GM21576 (cell line): Measurements from ENCODE around the gene NPC1L1.
A peak's percentile ranks its signal among the peaks of the same experiment; 100 is the strongest.

ENCODE experiments used
- ATAC-seq: cut with Tn5 transposase; IDR thresholded peaks from one replicate; pipeline ENCODE4 v1.9.1; 2021; ENCODE audit warnings: mild to moderate bottlenecking, moderate library complexity; ENCODE audit not compliant: unreplicated experiment

The NPC1L1 gene

GRCh38 chr7:44541028-44541869, at the start of gene NPC1L1:
TSS of gene NPC1L1 (minus strand) at chr7:44541330. CDS start at chr7:44541259, 71 bp downstream.
- ATAC-seq, result no peak

- no peak for ATAC-seq
Measured at GRCh38 chr7:44590910-44591309, 49.8 kb upstream of the NPC1L1 start.

GRCh38 chr7:44587843-44588711, 46.9 kb upstream of the NPC1L1 start:
- ATAC-seq, result no peak

GRCh38 chr7:44583146-44583865, 42.2 kb upstream of the NPC1L1 start:
- no peak for ATAC-seq

GRCh38 chr7:44581879-44582603, 40.9 kb upstream of the NPC1L1 start, which contains the start of gene TMED4:
TSS of gene TMED4 (minus strand) at chr7:44582231. CDS start at chr7:44582206, 25 bp downstream.
- ATAC-seq, result peak; percentile 84

GRCh38 chr7:44580945-44581878, 40.1 kb upstream of the NPC1L1 start:
- ATAC-seq, result peak; percentile 39

GRCh38 chr7:44576228-44576627, 35.1 kb upstream of the NPC1L1 start:
- ATAC-seq, result no peak

GRCh38 chr7:44575054-44575453, 33.9 kb upstream of the NPC1L1 start:
- no peak for ATAC-seq

- ATAC-seq, result peak; percentile 5
Measured at GRCh38 chr7:44574287-44574872, 33.2 kb upstream of the NPC1L1 start.

- peak; percentile 93 for ATAC-seq
Measured at GRCh38 chr7:44573464-44574286, 32.5 kb upstream of the NPC1L1 start, which contains the start of gene DDX56. TSS of gene DDX56 (minus strand) at chr7:44573908. CDS start at chr7:44573895, 13 bp downstream.

- ATAC-seq, result no peak
Measured at GRCh38 chr7:44572771-44573170, 31.6 kb upstream of the NPC1L1 start.

- ATAC-seq, result no peak
Measured at GRCh38 chr7:44569959-44570358, 28.8 kb upstream of the NPC1L1 start.

GRCh38 chr7:44568771-44569560, 27.8 kb upstream of the NPC1L1 start:
- no peak for ATAC-seq

- no peak for ATAC-seq
Measured at GRCh38 chr7:44567884-44568283, 26.8 kb upstream of the NPC1L1 start.

- ATAC-seq, result no peak
Measured at GRCh38 chr7:44566680-44567079, 25.6 kb upstream of the NPC1L1 start.

GRCh38 chr7:44565795-44566559, 24.8 kb upstream of the NPC1L1 start:
- peak; percentile 22 for ATAC-seq
